Esophagus squamous epithelium (tissue), 5 donors: ENCODE results near the gene H6PD. TPM values are rescaled to one million over a fixed set of nuclear protein-coding genes. Genes with fewer than 3 reads are reported as not detected.

Source experiments
- DNase-seq: peaks from one replicate; lab custom pipeline; 2025; lab: John Stamatoyannopoulos, UW
- H3K27ac ChIP-seq, 4 donors: fragments of 200-600 bp; sonication (generic); one replicate each; pipeline ENCODE4 v1.5.1; 2016 to 2019; ENCODE audit warnings: mild to moderate bottlenecking in 1 of 4
- H3K27me3 ChIP-seq, 4 donors: fragments of 200-600 bp; sonication (generic); 1 replicate in 3 of 4; 2 replicates in 1 of 4; pipeline versions ENCODE4 v1.5.1 to v1.6.0; 2017 to 2021; ENCODE audit warnings: antibody characterized with exemption in 1 of 4
- H3K36me3 ChIP-seq, 3 donors: fragments of 200-600 bp; sonication (generic); one replicate each; pipeline ENCODE4 v1.5.1; 2016 to 2019
- H3K4me1 ChIP-seq, 3 donors: fragments of 200-600 bp; sonication (generic); one replicate each; pipeline ENCODE4 v1.5.1; 2017 to 2019
- H3K4me3 ChIP-seq, 4 donors: fragments of 200-600 bp; sonication (generic); 1 replicate in 3 of 4; 2 replicates in 1 of 4; pipeline ENCODE4 v1.5.1; 2016 to 2019; ENCODE audit warnings: mild to moderate bottlenecking in 2 of 4, moderate library complexity in 1 of 4
- H3K9me3 ChIP-seq, 3 donors: fragments of 200-600 bp; sonication (generic); one replicate each; pipeline ENCODE4 v1.5.1; 2016 to 2019
- POLR2A ChIP-seq, 4 donors: fragments of 450-650 bp; IDR thresholded peaks; one replicate each; pipeline ENCODE4 v1.6.1; 2017; ENCODE audit warnings: antibody characterized with exemption in 4 of 4, mild to moderate bottlenecking in 4 of 4, moderate library complexity in 3 of 4
- WGBS, 2 donors: methylation state at CpG; one replicate each; pipeline ENCODE4 v1.1.5; 2018; 5-methylcytosine and 5-hydroxymethylcytosine counted together
- intact Hi-C: fragments of 100-400 bp; cut with DNase I; formaldehyde crosslinking; loops from one replicate; pipeline ENCODE4 v1.15.0; 2022
- total RNA-seq, 4 donors: library from RNA; depleted of rRNA; stranded (reverse); fragments of >200 nt; gene quantifications; one replicate each; pipeline ENCODE4 v1.1.0, GENCODE V29; 2016
- TF ChIP-seq, protein P1 (sequence below), 6 experiments: fragments of 450-650 bp in 4 of 6; fragments of 200-600 bp in 2 of 6; sonication (generic) in 2 of 6; IDR thresholded peaks; one replicate each; pipeline ENCODE4 v1.5.1; 2016 to 2019; ENCODE audit warnings: antibody characterized with exemption in 6 of 6, mild to moderate bottlenecking in 4 of 6, moderate library complexity in 4 of 6
- donor health status: DM: yes; HTN: yes; CAD: no.

Gene H6PD
- total RNA-seq, 4 donors from 2014 or later: 10.6 to 35.5 (median 18.7) TPM

DNA sequence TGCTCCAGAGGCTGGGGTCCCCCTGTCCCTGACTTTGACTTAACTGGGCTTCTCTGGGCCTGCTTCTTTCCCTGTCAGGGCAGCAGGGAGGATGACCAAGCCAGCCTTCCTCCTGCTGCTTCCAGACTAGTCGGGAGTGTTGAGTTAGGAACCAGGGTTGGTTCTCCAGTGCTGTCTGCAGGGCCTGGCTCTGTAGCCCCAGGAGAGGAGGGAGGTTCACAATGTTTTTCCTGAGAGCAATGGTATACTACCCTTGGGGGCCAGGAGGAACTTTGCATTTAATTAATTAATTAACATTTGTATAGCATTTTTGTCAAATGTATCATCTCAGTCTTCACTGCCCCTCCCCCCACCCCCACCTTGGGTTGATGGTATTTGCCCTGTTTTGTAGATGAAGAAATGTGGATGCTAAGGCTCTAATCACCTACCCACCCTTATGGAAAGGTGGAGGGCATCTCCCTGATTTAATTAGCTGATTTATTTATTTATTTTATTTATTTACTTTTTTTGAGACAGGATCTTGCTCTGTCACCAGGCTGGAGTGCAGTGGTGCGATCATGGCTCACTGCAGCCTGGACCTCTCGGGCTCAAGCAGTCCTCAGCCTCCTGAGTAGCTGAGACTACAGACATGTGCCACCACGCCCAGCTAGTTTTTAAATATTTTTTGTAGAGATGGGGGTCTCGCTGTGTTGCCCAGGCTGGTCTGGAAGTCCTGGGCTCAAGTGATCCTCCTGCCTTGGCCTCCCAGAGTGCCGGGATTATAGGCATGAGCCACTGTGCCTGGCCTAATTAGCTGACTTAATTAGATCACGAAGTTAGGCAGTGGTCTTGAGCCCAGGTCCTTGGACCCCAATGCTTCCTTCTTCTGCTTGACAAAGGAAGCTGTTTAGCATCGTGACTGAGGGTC is 6.6 kb downstream of the H6PD start:
- intact Hi-C loops: no loop called here
- Histone ChIP-seq H3K27ac (peak overlapping the region; percentile 87 to 94 (median 92)), H3K4me3 (no peak overlapping the region), H3K4me1 (peaks cover 63 to 98% (median 85%) of the 10 kb centered on the region in 3 donors), H3K27me3 (no peaks in the 10 kb centered on the region), H3K36me3 (peaks cover 0 to 13% (median 0%) of the 10 kb centered on the region in 3 donors), H3K9me3 (no peaks in the 10 kb centered on the region)
- TF ChIP-seq, protein P1, sequence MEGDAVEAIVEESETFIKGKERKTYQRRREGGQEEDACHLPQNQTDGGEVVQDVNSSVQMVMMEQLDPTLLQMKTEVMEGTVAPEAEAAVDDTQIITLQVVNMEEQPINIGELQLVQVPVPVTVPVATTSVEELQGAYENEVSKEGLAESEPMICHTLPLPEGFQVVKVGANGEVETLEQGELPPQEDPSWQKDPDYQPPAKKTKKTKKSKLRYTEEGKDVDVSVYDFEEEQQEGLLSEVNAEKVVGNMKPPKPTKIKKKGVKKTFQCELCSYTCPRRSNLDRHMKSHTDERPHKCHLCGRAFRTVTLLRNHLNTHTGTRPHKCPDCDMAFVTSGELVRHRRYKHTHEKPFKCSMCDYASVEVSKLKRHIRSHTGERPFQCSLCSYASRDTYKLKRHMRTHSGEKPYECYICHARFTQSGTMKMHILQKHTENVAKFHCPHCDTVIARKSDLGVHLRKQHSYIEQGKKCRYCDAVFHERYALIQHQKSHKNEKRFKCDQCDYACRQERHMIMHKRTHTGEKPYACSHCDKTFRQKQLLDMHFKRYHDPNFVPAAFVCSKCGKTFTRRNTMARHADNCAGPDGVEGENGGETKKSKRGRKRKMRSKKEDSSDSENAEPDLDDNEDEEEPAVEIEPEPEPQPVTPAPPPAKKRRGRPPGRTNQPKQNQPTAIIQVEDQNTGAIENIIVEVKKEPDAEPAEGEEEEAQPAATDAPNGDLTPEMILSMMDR (IDR thresholded peaks at IDR 0.05): no peak
- TF ChIP-seq POLR2A (IDR thresholded peaks at IDR 0.05): no peak
- WGBS, 2 donors: 76% methylated on average over 6 of the region's 8 CpGs
- DNase-seq: no peak

DNA sequence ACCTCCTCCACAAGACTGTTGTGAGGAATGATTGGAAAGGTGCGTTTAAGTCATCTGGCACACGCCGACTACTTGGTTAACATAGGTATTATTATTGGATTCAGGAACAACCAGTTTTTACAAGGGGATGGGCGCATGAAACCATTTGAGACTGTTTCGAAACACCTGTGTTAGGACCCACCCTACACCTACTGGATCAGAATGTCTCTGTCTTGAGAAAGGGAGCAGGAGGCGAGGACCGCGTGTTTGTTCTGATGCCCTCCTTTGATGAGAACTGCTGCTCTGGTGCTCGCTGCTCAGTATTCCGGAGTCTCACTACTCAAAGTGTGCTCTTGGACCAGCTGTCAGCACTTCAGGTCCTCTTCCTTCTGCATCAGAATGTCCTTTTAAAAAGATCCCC is 7.3 kb downstream of the H6PD start:
- no peaks in the 10 kb centered on the region for H3K9me3 ChIP-seq
- no peak for DNase-seq
- peak overlapping the region; percentile 87 to 94 (median 92) for H3K27ac ChIP-seq
- H3K4me3 ChIP-seq: peak overlapping the region in 1 of 4 donors; percentile 21
- H3K36me3 ChIP-seq: peaks cover 3 to 20% (median 4%) of the 10 kb centered on the region in 3 donors
- no peak for TF ChIP-seq POLR2A (IDR thresholded peaks at IDR 0.05)
- TF ChIP-seq, protein P1 (IDR thresholded peaks at IDR 0.05): no peak
- H3K4me1 ChIP-seq: peaks cover 61 to 98% (median 87%) of the 10 kb centered on the region in 3 donors
- intact Hi-C loops: no loop called here
- H3K27me3 ChIP-seq: no peaks in the 10 kb centered on the region
- 36 to 75% methylated on average over 9 to 10 of the region's 10 CpGs for WGBS, 2 donors

DNA sequence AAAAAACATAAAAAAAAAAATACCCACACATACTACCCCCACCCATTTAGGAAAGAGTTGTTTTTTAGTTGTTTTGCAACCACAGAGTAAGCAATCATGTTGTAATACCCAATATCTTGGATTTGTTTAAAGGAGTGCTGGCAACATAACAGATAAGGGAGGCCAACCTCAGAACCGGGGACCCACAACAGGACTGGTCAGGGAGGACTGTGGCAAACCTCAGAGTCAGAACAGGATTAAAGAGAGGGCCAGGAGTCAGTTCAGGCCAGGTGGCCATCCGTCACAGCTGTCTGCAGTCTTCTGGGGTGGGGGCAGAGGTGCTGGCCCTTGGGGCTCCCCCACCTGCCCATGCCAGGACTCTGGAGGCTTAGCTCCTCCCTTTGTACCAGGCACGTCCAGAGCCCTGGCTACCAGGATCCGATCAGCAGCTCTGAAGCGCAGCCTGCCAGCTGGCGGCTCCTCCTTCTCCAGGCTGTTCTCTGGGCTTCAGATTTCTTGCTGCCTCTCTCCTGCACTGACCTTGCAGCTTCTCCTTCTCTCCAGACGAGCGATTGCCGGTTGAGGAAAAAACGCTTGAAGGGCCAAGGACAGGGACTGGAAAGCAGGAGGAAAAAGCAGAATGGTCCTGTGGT is 7.9 kb downstream of the H6PD start:
- 23 to 55% methylated on average over 2 to 3 of the region's 10 CpGs for WGBS, 2 donors
- TF ChIP-seq POLR2A (IDR thresholded peaks at IDR 0.05): peak in 1 of 4 donors; percentile 26
- TF ChIP-seq, protein P1 (IDR thresholded peaks at IDR 0.05): no peak
- Histone ChIP-seq H3K27ac (peak overlapping the region; percentile 87 to 94 (median 92)), H3K36me3 (peaks cover 6 to 26% (median 8%) of the 10 kb centered on the region in 3 donors), H3K4me3 (peak overlapping the region in 3 of 4 donors; percentile 21 to 53 (median 23)), H3K4me1 (peaks cover 65 to 100% (median 84%) of the 10 kb centered on the region in 3 donors), H3K27me3 (no peaks in the 10 kb centered on the region), H3K9me3 (no peaks in the 10 kb centered on the region)
- intact Hi-C loops: no loop called here
- no peak for DNase-seq

DNA sequence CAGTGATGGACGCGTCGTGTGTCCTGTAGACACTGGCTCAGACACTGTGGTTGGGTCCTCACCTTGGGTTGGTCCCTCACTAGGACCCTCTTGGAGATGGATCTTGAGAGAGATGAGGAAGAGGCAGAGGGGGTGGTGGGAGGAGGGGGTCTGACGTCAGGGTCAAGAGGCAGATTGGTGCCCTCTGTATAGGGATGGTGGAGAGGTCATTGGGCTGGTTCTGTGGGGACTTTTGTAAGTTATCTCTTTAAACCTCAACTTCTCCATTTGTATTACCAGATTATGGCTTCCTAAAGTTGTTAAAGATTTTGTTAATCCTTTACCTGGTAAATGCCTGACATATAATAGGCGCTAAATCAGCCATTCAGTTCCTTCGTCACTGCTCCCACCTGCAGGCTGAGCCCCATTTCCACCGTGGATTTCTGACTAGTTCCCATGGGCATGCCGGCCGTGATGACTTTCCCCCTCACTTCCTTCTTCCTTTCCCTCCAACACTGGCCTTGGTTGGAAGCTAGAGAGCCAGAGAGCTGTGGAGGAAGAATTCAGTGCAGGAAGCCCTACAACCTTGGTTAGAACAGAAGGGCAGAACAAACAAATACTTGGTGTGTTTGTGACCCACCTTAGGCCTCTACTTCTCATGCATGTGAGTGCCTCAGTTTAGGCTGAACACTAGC is 8.6 kb downstream of the H6PD start:
- peak overlapping the region; percentile 87 to 94 (median 92) for H3K27ac ChIP-seq
- no peak for TF ChIP-seq POLR2A (IDR thresholded peaks at IDR 0.05)
- TF ChIP-seq, protein P1 (IDR thresholded peaks at IDR 0.05): no peak
- intact Hi-C loops: no loop called here
- peaks cover 6 to 33% (median 9%) of the 10 kb centered on the region in 3 donors for H3K36me3 ChIP-seq
- H3K4me3 ChIP-seq: peak overlapping the region in 3 of 4 donors; percentile 21 to 53 (median 23)
- H3K9me3 ChIP-seq: no peaks in the 10 kb centered on the region
- peaks cover 65 to 100% (median 81%) of the 10 kb centered on the region in 3 donors for H3K4me1 ChIP-seq
- no peaks in the 10 kb centered on the region for H3K27me3 ChIP-seq
- WGBS, 2 donors: 71 to 80% methylated on average over 7 to 9 of the region's 9 CpGs
- no peak for DNase-seq
